Measurements from ENCODE around the gene APOL1.

- no peak for TF ChIP-seq CTCF (IDR thresholded peaks at IDR 0.05)
- TF ChIP-seq POLR2AphosphoS5 (IDR thresholded peaks at IDR 0.05; ENCODE audit: low read depth, low read length) = no peak
- TF ChIP-seq REST (IDR thresholded peaks at IDR 0.05; ENCODE audit: insufficient read depth in 1 of 2, low read depth in 2 of 2, low read length in 1 of 2) = no peak
- TF ChIP-seq SIN3A (IDR thresholded peaks at IDR 0.05; ENCODE audit: borderline replicate concordance, insufficient read depth, low read depth, low read length) = no peak
Measured at GRCh38 chr22:36212901-36213300, 40.0 kb upstream of the APOL1 start.

All from Panc1 (cell line).